GM10266 (cell line): ENCODE results near the gene MAP4K4.

Experiments
- DNase-seq: peaks from one replicate; pipeline ENCODE4 v3.0.0; 2012; ENCODE audit errors: extremely low spot score
- CTCF ChIP-seq: IDR thresholded peaks from 2 replicates; pipeline ENCODE4 v1.5.1; 2012; ENCODE audit warnings: mild to moderate bottlenecking, low read depth; ENCODE audit not compliant: control insufficient read depth, insufficient read depth; ENCODE audit errors: missing control alignments

MAP4K4 gene

GRCh38 chr2:101736233-101736632 is 38.7 kb downstream of the MAP4K4 start:
- no peak for TF ChIP-seq CTCF
- DNase-seq, result no peak

- TF ChIP-seq CTCF, result no peak
- DNase-seq, result no peak
These were observed 39.4 kb downstream of the MAP4K4 start for GRCh38 chr2:101736861-101737291.

GRCh38 chr2:101737478-101738255 is 40.2 kb downstream of the MAP4K4 start:
- no peak for TF ChIP-seq CTCF
- DNase-seq, result no peak

- DNase-seq, result no peak
- no peak for TF ChIP-seq CTCF
These were observed 41.1 kb downstream of the MAP4K4 start for GRCh38 chr2:101738649-101739048.

GRCh38 chr2:101740555-101740964 is 43.1 kb downstream of the MAP4K4 start:
- no peak for DNase-seq
- TF ChIP-seq CTCF, result no peak

- TF ChIP-seq CTCF, result no peak
- no peak for DNase-seq
These were observed 44.4 kb downstream of the MAP4K4 start for GRCh38 chr2:101741775-101742520.

- no peak for TF ChIP-seq CTCF
- DNase-seq, result no peak
These were observed 45.0 kb downstream of the MAP4K4 start for GRCh38 chr2:101742547-101742946.
